HepG2 (cell line): ENCODE data around the gene NXN. TPM values are rescaled to one million over a fixed set of nuclear protein-coding genes. Genes with fewer than 3 reads are reported as not detected.
A peak's percentile ranks its signal among the peaks of the same experiment; 100 is the strongest.

ENCODE experiments used
- AHR ChIP-seq: IDR thresholded peaks from 2 replicates; pipeline ENCODE4 v1.6.1; 2018; ENCODE audit warnings: missing genetic modification reagents, missing compliant biosample characterization
- ARNTL ChIP-seq: sonication (generic); formaldehyde crosslinking; IDR thresholded peaks from 2 replicates; pipeline ENCODE4 v1.4.0; 2020; ENCODE audit warnings: mild to moderate bottlenecking, missing genetic modification reagents
- ATM ChIP-seq: fragments of 450-650 bp; IDR thresholded peaks from 2 replicates; pipeline ENCODE4 v1.7.1; 2017; ENCODE audit warnings: mild to moderate bottlenecking, borderline replicate concordance
- BORCS8-MEF2B ChIP-seq: sonication (generic); formaldehyde crosslinking; IDR thresholded peaks from 2 replicates; pipeline ENCODE4 v1.8.0; 2022; ENCODE audit warnings: mild to moderate bottlenecking, missing genetic modification reagents
- BRD4 ChIP-seq: sonication (generic); formaldehyde crosslinking; IDR thresholded peaks from 2 replicates; pipeline ENCODE4 v1.4.0; 2020; ENCODE audit warnings: missing genetic modification reagents
- CENPT ChIP-seq: sonication (generic); formaldehyde crosslinking; IDR thresholded peaks from 2 replicates; pipeline ENCODE4 v1.8.0; 2022; ENCODE audit warnings: low read depth, mild to moderate bottlenecking, moderate library complexity, missing genetic modification reagents
- CREB3 ChIP-seq: sonication (generic); formaldehyde crosslinking; IDR thresholded peaks from 2 replicates; pipeline ENCODE4 v1.5.0; 2020; ENCODE audit warnings: missing genetic modification reagents
- DR1 ChIP-seq: sonication (generic); formaldehyde crosslinking; IDR thresholded peaks from 2 replicates; pipeline ENCODE4 v1.8.0; 2021; ENCODE audit warnings: mild to moderate bottlenecking, missing genetic modification reagents, inconsistent platforms
- FOXJ3 ChIP-seq: sonication (generic); formaldehyde crosslinking; IDR thresholded peaks from 2 replicates; pipeline ENCODE4 v1.4.0; 2020; ENCODE audit warnings: missing genetic modification reagents, mild to moderate bottlenecking, borderline replicate concordance
- FOXP1 ChIP-seq, 2 experiments: fragments of 450-650 bp in 1 of 2; IDR thresholded peaks; 2 replicates each; pipeline ENCODE4 v1.6.1; 2017 to 2018; ENCODE audit warnings: antibody characterized with exemption in 1 of 2
- HMG20B ChIP-seq: conservative IDR thresholded peaks from 2 replicates; pipeline ENCODE4 v1.6.1; 2016; ENCODE audit warnings: missing genetic modification reagents, missing compliant biosample characterization
- HMGA1 ChIP-seq: sonication (generic); formaldehyde crosslinking; conservative IDR thresholded peaks from 2 replicates; pipeline ENCODE4 v1.4.0; 2020; ENCODE audit warnings: missing genetic modification reagents
- HNRNPH1 ChIP-seq: fragments of 200-400 bp; formaldehyde crosslinking; optimal IDR thresholded peaks from 2 replicates; pipeline ENCODE3; 2017; ENCODE audit warnings: mild to moderate bottlenecking, low read depth, low read length
- KDM2A ChIP-seq: sonication (generic); formaldehyde crosslinking; IDR thresholded peaks from 2 replicates; pipeline ENCODE4 v1.4.0; 2020; ENCODE audit warnings: low read depth, missing genetic modification reagents, borderline replicate concordance
- KLF11 ChIP-seq: IDR thresholded peaks from 2 replicates; pipeline ENCODE4 v1.6.1; 2016; ENCODE audit warnings: missing compliant biosample characterization
- KMT2A ChIP-seq: sonication (generic); formaldehyde crosslinking; IDR thresholded peaks from 2 replicates; pipeline ENCODE4 v1.4.0; 2020; ENCODE audit warnings: missing genetic modification reagents
- PHF5A ChIP-seq: IDR thresholded peaks from one replicate; pipeline ENCODE4 v1.6.1; 2018; ENCODE audit warnings: low read depth, missing genetic modification reagents; ENCODE audit not compliant: unreplicated experiment
- TCF7 ChIP-seq: sonication (generic); IDR thresholded peaks from 2 replicates; pipeline ENCODE4 v1.6.1; 2016; ENCODE audit warnings: antibody characterized with exemption, low read depth
- TMF1 ChIP-seq: sonication (generic); formaldehyde crosslinking; IDR thresholded peaks from 2 replicates; pipeline ENCODE4 v1.8.1; 2022; ENCODE audit warnings: low read depth, missing genetic modification reagents
- TOPORS ChIP-seq: sonication (generic); formaldehyde crosslinking; IDR thresholded peaks from 2 replicates; pipeline ENCODE4 v1.8.0; 2023; ENCODE audit warnings: mild to moderate bottlenecking, missing genetic modification reagents
- XBP1 ChIP-seq: sonication (generic); formaldehyde crosslinking; IDR thresholded peaks from 2 replicates; pipeline ENCODE4 v1.5.0; 2020; ENCODE audit warnings: missing genetic modification reagents
- ZNF180 ChIP-seq: sonication (generic); formaldehyde crosslinking; IDR thresholded peaks from 2 replicates; pipeline ENCODE4 v1.4.0; 2020; ENCODE audit warnings: low read depth, missing genetic modification reagents, borderline replicate concordance
- ZNF264 ChIP-seq: sonication (generic); formaldehyde crosslinking; IDR thresholded peaks from 2 replicates; pipeline ENCODE4 v1.4.0; 2020; ENCODE audit warnings: missing genetic modification reagents
- ZNF510 ChIP-seq: sonication (generic); formaldehyde crosslinking; IDR thresholded peaks from 2 replicates; pipeline ENCODE4 v1.4.0; 2020; ENCODE audit warnings: low read depth, mild to moderate bottlenecking, missing genetic modification reagents
- ZNF589 ChIP-seq: sonication (generic); formaldehyde crosslinking; conservative IDR thresholded peaks from 2 replicates; pipeline ENCODE4 v1.8.0; 2022; ENCODE audit warnings: mild to moderate bottlenecking, moderate library complexity, missing genetic modification reagents
- ZNF644 ChIP-seq: IDR thresholded peaks from 2 replicates; pipeline ENCODE4 v1.6.1; 2016; ENCODE audit warnings: low read depth
- ZNF781 ChIP-seq: sonication (generic); formaldehyde crosslinking; IDR thresholded peaks from 2 replicates; pipeline ENCODE4 v1.5.1; 2020; ENCODE audit warnings: borderline replicate concordance, mild to moderate bottlenecking, missing genetic modification reagents; ENCODE audit errors: not compliant biosample characterization
- ZSCAN21 ChIP-seq: sonication (generic); formaldehyde crosslinking; IDR thresholded peaks from 2 replicates; pipeline ENCODE4 v1.8.0; 2022; ENCODE audit warnings: mild to moderate bottlenecking, missing genetic modification reagents, moderate library complexity, borderline replicate concordance
- polyA plus RNA-seq, 8 experiments: library from polyadenylated mRNA; depleted of rRNA in 3 of 8; stranded (reverse) in 7 of 8; unstranded in 1 of 8; fragments of >200 nt; fragmentation: Illumina TruSeq in 4 of 8; extraction: Trizol in 4 of 8; gene quantifications; 2 replicates each; pipeline versions ENCODE4 v1.2.1 to v1.2.3, GENCODE V29; 2011 to 2016; ENCODE audit warnings: low read depth in 4 of 8, missing spikeins in 1 of 8, mixed read lengths in 1 of 8; ENCODE audit not compliant: insufficient read depth in 1 of 8
- total RNA-seq, 5 experiments: library from RNA; depleted of rRNA; stranded (reverse); fragments of >200 nt; fragmentation: Illumina TruSeq; extraction: Trizol; gene quantifications; 2 replicates each; pipeline ENCODE4 v1.2.3, GENCODE V29; 2016; ENCODE audit warnings: low read depth in 1 of 5
- TF ChIP-seq, protein P1 (sequence below): sonication (generic); formaldehyde crosslinking; IDR thresholded peaks from 2 replicates; pipeline ENCODE4 v1.5.0; 2020; ENCODE audit warnings: missing genetic modification reagents
- TF ChIP-seq, protein P2 (sequence below): sonication (generic); formaldehyde crosslinking; IDR thresholded peaks from 2 replicates; pipeline ENCODE4 v1.4.0; 2020; ENCODE audit warnings: missing genetic modification reagents

NXN gene
- total and polyA plus RNA-seq, 2 of the 13 experiments (the other 11 are each of a cell fraction or from before 2014, with no cell fraction given): 22.2 to 24.3 TPM

DNA sequence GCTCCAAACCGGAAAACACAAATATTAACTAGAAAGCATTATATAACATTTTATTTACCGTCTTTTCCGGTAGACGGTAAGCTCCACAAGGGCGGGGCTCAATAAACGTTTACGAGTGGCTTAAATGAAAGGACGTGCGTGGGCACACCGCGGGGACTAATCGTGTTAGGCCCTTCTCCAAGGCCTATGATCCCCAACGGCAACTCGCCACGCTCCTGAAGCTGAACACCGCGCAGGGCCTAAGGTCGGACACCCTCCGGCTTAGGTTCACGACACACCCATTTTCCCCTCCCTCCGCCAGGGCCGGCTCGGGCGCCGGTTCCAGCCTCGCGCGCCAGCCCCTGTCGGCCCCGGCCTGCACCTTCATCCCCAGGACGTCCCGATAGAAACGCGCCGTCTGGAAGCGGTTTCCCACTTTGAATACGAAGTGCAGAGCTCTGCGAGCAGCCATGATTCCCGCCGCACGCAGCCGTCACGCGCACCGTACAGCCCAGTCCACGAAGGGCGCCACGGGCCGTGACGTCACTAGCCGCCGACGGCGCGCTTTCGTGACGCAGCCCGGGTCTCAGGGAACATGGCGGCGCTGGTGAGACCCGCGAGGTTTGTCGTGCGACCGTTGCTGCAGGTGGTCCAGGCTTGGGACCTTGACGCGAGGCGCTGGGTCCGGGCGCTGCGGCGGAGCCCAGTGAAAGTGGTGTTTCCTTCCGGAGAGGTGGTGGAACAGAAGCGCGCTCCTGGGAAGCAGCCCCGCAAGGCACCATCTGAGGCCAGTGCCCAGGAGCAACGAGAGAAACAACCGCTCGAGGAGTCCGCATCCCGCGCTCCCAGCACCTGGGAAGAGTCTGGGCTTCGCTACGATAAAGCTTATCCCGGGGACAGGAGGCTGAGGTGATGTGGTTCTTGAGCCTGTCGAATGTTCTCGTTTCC lies 197.5 kb downstream of the NXN start, which contains the start of the genes GLOD4 and MRM3 (continued):
- TF ChIP-seq CREB3 (no peak), BRD4 (peak; percentile 64; the same call in 1 of the 2 replicates), ARNTL (CRISPR knock-in tag) (peak; percentile 95), DR1 (CRISPR knock-in tag) (peak; percentile 84), HNRNPH1 (no peak), ZNF510 (CRISPR knock-in tag) (no peak), ZNF644 (CRISPR knock-in tag) (no peak), BORCS8-MEF2B (CRISPR knock-in tag) (no peak; the same call in 1 of the 2 replicates), TMF1 (CRISPR knock-in tag) (0 out of 2 replicates have a peak, but pooled peaks have one; percentile 45), ZNF781 (CRISPR knock-in tag) (peak; percentile 76), KMT2A (peak; percentile 100), PHF5A (CRISPR knock-in tag) (no peak), ATM (no peak), ZNF180 (CRISPR knock-in tag) (no peak), AHR (CRISPR knock-in tag) (peak; percentile 59; the same call in 1 of the 2 replicates), KLF11 (peak; percentile 74; the same call in 1 of the 2 replicates), ZNF589 (CRISPR knock-in tag) (peak; percentile 87), HMGA1 (CRISPR knock-in tag) (no peak), XBP1 (peak; percentile 63; the same call in 1 of the 2 replicates), KDM2A (peak; percentile 99), TOPORS (CRISPR knock-in tag) (peak; percentile 70; the same call in 1 of the 2 replicates), CENPT (peak; percentile 71; the same call in 1 of the 2 replicates), ZNF264 (CRISPR knock-in tag) (peak; percentile 30; the same call in 1 of the 2 replicates), ZSCAN21 (CRISPR knock-in tag) (peak; percentile 89; the same call in 1 of the 2 replicates), TCF7 (0 out of 2 replicates have a peak, but pooled peaks have one; percentile 13), FOXJ3 (CRISPR knock-in tag) (no peak), HMG20B (CRISPR knock-in tag) (no peak), FOXP1 (IDR thresholded peaks at IDR 0.05) (no peak), FOXP1 (CRISPR knock-in tag; IDR thresholded peaks at IDR 0.05) (no peak; the same call in 1 of the 2 replicates)
- TF ChIP-seq, protein P1, sequence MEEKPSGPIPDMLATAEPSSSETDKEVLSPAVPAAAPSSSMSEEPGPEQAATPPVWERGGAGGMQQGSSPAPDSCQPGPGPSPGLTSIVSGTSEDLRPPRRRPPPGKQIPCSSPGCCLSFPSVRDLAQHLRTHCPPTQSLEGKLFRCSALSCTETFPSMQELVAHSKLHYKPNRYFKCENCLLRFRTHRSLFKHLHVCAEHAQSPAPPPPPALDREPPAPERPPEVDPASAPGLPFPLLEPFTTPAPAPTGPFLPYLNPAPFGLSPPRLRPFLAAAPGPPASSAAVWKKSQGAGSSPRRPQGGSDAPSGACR: peak; percentile 83; the same call in 1 of the 2 replicates
- TF ChIP-seq, protein P2, sequence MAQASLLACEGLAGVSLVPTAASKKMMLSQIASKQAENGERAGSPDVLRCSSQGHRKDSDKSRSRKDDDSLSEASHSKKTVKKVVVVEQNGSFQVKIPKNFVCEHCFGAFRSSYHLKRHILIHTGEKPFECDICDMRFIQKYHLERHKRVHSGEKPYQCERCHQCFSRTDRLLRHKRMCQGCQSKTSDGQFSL (CRISPR knock-in tag): no peak
